HUDEP-2 (cell line): ENCODE measurements around the gene ZBTB14.

Source experiments
- DNase-seq, 76 experiments: peaks; one replicate each; lab custom pipeline; 2025; ENCODE audit not compliant: unreplicated experiment in 76 of 76; lab: John Stamatoyannopoulos, UW

Gene ZBTB14

GRCh38 chr18:5294113-5294456 is 1.4 kb downstream of the ZBTB14 start:
- peak in 2 of 76 experiments; percentile 8 to 52 for DNase-seq

- no peak for DNase-seq
Measured at GRCh38 chr18:5288517-5288935, 7.0 kb downstream of the ZBTB14 start.

DNA sequence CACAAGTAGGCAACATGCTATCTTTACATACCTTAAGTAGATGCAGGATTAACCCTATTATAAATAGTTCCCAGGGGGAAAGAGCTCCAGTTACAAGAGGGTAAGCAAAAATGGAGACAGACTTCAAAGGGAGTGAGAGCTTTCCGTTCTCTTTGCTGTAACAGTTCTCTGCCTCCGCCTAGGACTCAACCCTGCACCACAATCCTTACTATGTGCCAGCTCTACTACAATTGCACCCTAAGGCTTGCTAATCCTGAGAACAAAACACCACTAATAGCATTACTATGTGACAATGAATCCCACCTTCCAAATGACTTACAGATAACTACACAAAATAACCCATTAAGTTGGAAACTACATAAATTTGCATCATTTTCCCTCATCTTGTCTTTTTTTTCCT is 7.7 kb downstream of the ZBTB14 start:
- DNase-seq: no peak

DNA sequence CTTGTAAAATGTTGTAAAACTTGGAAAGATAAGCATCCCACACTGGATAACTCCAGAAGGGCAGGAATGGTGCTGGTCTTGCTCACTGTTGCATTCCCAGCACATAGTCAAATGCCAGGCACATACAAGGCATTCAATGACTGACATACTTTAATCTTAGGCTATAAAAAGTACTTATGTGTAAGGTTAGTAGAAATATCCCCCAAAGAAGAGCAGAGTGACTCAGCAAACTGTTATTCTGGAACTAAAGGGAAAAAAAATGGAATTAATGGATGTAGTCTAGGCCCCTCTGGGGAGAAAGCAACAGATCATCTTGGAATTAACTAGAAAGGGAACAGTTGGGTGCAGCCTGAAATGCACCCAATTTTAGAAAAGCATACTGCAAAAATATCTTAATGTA is 9.0 kb downstream of the ZBTB14 start:
- DNase-seq: no peak

GRCh38 chr18:5285326-5285725 is 10.2 kb downstream of the ZBTB14 start:
- peak in 1 of 76 experiments; percentile 0 for DNase-seq

GRCh38 chr18:5284808-5285207 is 10.7 kb downstream of the ZBTB14 start:
- no peak for DNase-seq

GRCh38 chr18:5282770-5283169 is 12.8 kb downstream of the ZBTB14 start:
- DNase-seq: no peak

DNA sequence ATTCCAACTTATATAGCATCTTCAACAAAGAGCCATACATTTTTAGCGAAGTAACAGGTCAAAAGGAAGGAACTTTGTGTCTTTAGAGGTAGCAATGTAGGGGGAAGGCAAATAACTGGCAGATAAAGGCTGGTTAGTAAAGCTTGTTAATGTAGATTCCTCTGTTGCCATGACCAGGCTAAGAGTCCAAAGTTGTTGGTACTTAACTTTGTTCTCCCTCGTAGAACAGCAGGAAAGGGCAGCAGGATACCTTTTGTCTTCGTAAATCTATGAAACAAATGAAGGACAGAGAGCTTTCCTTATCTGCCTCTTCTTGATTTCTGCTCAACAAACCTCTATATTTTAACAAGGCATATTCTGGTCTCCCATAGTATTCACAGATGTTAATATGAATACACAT is 18.6 kb downstream of the ZBTB14 start:
- no peak for DNase-seq

GRCh38 chr18:5275872-5276271 is 19.7 kb downstream of the ZBTB14 start:
- DNase-seq: no peak

GRCh38 chr18:5268874-5269273 is 26.7 kb downstream of the ZBTB14 start:
- no peak for DNase-seq

GRCh38 chr18:5266721-5267120 is 28.8 kb downstream of the ZBTB14 start:
- no peak for DNase-seq

DNA sequence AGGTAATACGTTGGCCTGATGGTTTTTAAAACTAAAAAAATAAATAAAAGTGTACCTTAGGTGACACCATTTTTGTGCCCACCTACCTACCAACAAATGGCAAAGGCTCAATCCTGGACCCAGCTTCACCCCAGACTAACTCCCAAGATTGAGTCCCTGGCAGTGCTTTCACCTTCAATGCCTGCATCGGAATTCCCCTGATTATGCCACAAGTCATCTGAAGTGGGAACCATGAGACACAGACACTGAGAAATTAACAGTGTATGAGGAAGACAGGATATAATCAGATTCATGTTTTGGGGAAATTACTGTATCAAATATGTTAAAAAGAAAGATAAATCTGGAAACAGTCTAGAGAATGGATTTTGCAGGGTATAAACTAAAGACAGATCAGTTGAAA is 41.6 kb downstream of the ZBTB14 start:
- DNase-seq: no peak

- DNase-seq: no peak
Measured at GRCh38 chr18:5251117-5251516, 44.4 kb downstream of the ZBTB14 start.

GRCh38 chr18:5250603-5251002 is 44.9 kb downstream of the ZBTB14 start:
- DNase-seq: no peak

DNA sequence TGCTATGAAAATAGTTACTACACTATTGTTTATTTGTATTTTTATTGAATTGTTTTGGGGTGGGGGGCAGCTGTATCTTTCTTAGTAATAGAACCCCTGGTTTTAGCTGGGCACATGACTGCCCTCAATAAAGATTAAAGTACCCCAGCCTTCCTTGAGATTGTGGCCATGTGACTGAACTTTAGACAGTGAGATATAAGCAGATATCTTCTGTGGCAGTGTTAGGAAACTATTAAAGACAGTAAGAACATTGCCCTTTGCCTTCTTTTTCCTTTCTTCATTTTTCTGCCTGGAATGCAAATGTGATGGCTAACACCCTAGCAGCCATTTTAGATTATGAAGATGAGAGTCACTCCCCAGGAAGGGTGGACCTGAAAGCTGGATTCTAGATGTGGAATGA is 50.6 kb downstream of the ZBTB14 start:
- no peak for DNase-seq

- no peak for DNase-seq
Measured at GRCh38 chr18:5239447-5239846, 56.1 kb downstream of the ZBTB14 start.
